AG08395 (cell line): ENCODE measurements around the gene TPPP.

Source experiments
- DNase-seq: peaks from one replicate; pipeline ENCODE4 v3.0.0; 2012; ENCODE audit warnings: mixed read lengths, low spot score

Gene TPPP

DNA sequence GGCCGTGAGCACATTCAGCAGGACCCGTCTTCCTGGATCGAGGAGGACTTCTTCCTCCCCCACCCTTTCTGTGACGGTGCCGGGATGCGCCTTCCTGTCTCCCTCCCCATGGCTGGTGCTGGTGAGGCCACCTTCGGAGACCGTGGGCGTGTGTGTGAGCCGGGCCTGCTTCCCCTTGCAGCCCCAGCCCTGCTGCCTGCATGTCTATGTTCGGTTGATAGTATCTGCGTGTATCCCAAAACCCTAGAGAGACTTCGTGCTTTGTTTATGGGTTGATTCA is 68.3 kb downstream of the TPPP start:
- no peak for DNase-seq

DNA sequence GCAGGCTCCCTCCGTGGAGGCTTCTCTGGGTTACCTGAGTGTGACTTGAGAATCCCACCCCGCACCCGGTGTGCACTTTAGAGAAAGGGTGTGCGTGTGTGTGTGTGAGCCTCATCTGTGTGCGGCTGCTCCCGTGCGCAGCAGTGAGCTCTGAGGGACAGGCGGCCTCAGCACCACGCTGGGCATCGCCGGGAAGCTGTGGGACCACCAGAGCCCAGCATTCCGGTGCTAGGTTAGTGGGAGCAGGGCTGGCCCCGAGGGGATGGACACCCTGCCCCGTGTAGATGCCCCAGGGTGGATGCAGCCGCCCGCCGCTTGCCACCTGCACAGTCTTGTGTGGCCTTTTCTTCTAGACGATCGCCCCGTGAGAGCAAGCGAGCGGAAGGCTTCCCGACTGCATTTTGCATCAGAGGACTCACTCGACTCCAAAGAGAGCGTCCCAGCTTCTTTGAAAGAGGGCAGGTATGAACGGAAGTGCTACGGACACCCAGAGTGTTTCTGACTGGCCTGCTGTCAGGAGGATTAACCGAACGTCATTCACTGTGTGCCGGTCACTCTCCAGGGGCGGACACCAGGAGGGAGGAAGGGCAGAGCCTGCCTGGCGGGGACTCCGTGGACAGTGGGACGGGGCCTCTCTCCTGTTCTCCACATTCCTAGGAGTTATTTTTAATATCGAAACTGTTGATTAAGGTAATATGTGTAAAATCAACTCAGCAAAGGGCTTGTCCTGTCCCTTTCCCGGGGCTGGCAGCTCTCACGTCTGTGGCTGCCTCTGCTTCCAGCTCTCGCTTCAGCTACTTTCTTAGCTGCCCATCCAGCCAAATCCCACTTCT is 68.8 kb downstream of the TPPP start:
- no peak for DNase-seq

DNA sequence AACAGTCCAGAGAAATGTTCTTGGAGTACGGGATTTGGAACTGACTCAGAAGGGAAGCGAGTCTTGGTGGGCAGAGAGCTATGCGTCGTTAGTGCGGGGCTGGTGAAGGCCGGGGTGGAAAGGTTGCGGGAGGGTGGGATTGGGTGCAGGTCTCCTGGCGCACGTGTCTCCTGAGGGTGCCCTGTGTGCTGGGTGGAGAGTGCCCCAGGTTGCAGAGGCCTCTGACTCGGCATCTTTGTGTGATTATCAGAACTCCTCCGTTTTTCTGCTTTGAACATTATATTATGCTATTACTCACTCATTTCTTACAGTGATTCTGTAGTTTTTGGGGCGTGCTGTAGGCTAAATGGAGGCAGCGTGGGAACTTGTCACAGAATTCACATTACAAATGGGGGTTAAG is 69.6 kb downstream of the TPPP start:
- DNase-seq = no peak

DNA sequence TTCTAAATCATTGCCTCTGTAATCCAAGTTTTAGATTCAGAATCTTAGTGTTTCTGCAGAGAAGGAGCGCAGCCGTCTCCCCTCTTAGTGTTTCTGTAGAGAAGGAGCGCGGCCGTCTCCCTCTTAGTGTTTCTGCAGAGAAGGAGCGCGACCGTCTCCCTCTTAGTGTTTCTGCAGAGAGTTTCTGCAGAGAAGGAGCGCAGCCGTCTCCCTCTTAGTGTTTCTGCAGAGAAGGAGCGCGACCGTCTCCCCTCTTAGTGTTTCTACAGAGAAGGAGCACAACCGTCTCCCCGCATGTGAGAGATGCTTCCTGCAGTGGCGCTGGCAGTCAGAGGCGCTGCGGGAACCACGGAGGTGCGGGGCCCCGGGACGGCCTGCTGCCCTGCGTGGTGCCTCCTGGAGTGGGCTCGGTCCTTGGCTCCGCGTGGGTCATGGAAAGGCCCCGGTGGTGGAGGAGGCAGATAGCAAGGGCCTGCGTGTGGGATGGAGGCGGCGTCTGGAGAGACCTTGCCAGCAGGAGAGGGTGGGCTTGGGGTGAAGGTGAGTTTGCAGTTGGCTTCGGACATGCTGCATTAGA is 70.1 kb downstream of the TPPP start:
- DNase-seq = no peak

DNA sequence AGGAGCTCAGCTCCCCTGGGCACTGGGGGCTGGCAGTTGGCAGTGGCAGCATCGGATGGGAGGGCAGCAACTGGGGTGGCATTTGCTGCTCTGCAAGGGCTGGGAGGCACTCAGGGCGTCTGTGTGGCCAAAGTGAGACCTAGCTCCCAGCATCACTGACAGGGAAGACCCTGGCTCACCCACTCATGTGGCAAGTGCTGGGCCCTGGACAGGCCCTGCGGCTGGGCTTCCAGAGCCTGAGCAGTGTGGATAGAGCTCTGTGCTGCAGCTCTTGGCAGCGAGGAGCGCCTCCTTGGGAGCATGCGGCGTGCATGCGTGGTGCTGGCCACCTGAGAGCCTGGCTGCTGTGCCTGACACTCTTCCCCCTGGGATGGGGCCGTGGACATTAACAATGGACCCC is 70.8 kb downstream of the TPPP start:
- no peak for DNase-seq

DNA sequence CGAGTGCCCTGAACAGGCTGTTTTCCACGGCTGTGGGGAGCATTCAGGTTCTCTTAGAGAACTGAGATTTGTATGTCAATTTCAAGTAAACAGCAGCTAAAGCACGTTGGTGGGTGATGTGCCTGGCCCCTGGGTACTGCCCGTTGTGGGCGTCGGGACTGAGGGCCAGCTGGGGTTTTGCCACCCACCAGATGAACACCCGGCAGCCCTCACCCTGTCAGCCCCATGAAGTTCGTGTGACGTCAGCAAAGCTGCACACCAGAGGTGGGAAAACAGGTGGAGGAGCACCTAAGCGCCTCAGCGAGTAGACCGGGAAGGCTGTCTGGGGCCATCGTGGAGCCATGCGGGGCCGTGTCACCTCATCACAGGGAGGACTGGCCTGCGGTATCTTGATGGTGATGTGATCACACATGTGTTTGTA is 71.8 kb downstream of the TPPP start:
- no peak for DNase-seq

DNA sequence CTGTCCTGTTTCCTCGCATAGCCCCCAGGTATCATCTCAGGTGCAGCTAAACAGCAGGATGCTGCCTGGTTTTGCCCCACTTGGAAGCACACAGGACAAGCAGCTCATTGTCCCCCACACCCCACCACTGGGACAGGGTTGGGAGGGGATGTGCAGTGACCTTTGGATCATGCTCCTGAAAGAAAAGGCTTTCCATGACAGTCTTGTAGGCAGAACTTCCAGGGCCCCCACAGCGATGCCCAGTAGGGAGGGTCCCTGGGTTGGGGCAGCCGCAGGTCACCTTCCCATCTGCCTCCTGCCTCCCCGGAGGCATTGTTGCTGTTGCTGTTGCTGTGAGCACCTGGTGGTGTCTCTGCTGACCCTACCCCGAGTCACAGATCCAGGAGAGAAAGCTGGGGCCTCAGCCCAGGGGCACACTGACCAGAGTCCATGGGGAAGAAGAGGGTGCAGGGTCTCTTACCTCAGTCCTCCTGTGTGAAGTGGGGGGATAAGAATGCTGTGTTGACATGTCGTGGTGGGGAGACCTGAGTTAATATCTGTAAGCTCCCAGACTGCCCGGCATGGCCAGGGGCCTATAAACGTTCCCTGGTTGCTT is 72.5 kb downstream of the TPPP start:
- no peak for DNase-seq

DNA sequence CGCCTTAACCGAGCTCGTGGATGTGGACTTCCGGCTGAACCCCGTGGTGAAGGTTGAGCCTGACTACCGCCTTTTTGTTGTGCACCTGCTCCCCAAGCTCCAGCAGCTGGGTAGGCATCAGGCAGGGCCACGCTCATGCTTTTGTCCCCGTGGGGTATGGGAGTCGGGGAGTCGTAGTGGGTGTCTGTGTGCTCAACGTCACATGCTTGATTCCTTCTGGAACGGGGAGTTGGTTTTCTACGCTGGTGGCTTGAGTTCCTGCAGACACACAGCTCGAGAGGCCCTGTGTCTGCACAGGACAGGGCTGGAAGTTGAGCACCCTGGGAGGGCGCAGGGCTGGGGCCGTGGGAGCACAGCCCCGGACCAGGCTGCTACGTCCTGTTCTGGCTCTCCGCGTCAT is 73.0 kb downstream of the TPPP start:
- DNase-seq = no peak

DNA sequence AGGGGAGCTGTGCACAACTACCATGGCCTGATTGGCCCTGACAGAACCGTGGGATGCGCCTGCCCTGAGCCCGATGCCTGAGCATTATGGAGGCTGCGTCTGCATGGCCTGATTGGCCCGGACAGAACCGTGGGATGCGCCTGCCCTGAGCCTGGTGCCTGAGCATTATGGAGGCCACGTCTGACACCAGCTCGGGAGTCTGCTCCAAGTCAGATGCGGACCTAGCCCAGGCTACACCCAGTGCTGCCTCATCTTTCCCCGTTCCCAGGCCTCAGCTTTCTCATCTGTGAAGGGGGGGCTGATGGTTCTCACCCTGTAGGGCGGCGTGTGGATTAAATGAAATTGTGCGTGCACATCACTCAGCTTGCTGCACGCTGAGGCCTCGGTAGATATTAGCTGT is 73.7 kb downstream of the TPPP start:
- no peak for DNase-seq

DNA sequence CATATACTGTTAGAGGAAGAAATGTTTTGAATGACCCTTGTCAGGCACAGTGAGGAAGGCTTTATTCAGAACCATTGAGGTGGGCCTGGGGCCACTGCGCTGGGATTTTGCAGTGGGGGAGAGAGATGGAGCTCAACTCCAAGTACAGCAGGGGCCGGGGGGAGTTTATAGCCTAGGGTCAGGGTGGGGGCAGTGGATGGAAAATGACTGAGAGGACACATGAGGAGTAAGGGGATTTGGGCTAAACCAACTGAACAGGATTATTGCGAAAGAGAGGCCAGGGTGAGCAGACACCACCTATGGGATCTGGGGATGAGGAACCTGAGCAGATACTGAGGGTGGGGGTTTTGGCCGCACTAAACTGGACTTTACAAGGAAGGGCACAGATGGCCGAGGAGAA is 74.7 kb downstream of the TPPP start:
- no peak for DNase-seq

DNA sequence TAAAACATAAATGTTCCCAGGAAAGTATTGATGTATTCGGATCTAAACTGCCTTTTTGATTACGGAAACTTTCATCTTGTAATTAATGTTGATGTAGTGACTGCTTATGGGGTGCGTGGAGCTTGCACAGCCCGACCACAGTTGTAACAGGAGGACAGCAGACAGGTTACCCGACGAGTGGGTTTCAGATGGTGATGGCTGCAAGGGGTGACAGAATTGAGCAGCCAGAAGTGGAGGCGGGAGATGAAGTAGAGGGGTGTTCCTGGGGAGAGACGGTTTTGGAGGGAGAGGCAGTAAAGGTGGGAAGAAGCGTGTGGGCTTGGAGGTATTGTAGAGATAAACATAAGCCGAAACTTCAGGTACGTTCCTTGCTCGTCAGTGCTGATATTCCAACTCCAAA is 75.3 kb downstream of the TPPP start:
- no peak for DNase-seq

DNA sequence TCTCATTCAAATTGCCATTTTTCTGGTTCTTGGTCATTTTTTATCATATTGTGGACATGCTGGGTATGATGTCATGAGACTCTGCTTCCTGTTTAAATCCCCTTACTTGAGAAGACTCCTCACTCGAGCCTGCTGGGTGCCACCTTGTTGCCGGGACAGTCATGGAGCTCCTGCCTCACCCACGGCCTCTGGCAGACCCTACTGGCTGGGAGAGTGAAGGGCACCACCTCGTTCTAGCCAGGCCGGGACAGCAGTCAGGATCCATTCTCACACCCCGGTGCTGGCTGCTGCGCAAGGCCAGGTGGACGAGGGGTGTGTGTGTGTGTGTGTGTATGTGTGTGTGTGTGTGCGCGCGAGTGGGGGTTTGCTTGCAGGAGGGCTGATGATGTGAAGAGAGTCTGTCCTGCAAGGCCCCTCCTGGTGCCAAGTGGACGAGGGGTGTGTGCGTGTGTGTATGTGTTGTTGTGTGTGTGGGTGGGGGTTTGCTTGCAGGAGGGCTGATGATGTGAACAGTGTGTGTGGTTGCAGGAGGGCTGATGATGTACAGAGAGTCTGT is 76.6 kb downstream of the TPPP start:
- no peak for DNase-seq

DNA sequence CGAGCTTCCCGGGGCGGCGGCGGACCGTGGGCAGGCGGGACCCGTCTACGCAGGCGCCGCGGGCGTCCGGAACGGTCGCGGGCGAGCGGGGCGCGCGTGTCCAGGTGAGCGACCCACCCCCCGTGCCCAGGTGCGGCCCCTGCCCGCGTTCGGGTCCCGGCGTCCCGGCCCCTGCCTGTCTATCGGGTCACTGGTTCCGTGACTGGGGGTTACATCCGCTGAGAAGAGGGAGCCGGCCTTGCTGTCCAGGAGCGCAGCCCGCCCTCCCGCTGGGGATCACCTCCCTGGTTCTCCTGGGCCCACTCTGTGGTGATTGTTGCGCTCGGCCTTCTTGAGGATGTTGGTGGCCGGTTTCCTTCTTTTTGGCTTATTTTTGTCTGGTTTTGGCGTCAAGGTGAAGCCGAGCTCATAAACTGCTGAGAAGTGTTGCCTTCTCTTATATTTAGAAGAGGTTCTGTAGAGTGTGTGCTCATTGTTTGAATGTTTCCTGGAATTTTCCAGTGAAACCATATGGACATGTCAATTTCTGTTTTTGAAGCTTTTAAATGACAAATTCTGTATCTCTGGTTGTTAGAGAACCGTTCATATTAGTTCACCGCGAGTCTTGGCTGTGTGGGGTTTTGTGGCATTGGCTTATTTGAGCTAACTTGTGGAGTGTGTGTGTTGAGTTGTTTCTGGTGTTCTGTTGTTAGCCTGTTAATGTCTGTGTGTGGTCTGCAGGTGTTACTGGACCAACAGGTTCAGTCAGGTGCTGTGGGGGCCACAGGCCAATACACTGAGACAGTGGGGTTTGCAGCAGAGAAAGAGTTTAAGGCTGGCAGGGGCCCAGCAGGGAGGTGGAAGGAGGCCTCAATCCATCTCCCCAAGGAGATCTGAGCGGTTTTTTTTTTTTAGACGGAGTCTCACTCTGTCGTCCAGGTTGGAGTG is 80.4 kb downstream of the TPPP start:
- peak; percentile 31 for DNase-seq

DNA sequence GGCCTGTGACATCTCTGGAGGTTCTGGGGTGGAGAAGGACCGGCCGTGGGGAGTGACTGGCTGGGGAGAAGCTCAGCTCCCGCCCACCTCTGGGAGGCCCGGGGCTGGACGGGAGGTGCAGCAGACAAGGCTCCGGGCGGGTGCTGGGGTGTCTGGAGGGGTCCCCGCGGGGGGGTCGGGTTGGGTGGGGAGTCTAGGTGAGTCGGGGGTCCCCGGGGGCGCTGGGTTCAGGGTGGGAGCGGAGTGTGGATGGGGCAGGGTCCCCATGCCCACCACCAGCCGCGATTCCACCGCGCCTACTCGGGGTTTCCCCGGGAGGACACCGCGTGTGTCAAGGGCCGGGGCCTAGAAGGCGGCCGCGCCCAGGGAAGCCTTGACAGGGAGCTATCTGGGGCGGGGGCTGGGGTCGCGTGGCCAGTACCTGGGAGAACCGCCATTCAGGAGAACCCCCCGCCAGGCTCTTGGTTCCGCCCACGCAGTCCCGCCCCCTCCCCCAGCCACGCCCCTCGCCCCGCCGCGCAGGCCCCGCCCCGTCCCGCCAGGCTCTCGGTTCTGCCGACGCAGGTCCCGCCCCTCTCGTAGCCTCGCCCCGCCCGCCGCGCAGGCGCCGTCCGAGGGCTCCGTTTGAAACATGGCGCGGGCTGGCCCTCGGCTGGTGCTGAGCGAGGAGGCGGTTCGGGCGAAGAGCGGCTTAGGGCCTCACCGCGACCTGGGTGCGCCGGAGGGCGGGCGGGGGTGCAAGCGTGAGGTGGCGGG is 81.2 kb downstream of the TPPP start, which contains the start of gene CEP72:
Gene CEP72, plus strand, starts transcription at position 610 of the 756 bp plus-strand sequence. Its CDS starts 22 bp downstream, at position 632.
- peak; percentile 99 for DNase-seq

DNA sequence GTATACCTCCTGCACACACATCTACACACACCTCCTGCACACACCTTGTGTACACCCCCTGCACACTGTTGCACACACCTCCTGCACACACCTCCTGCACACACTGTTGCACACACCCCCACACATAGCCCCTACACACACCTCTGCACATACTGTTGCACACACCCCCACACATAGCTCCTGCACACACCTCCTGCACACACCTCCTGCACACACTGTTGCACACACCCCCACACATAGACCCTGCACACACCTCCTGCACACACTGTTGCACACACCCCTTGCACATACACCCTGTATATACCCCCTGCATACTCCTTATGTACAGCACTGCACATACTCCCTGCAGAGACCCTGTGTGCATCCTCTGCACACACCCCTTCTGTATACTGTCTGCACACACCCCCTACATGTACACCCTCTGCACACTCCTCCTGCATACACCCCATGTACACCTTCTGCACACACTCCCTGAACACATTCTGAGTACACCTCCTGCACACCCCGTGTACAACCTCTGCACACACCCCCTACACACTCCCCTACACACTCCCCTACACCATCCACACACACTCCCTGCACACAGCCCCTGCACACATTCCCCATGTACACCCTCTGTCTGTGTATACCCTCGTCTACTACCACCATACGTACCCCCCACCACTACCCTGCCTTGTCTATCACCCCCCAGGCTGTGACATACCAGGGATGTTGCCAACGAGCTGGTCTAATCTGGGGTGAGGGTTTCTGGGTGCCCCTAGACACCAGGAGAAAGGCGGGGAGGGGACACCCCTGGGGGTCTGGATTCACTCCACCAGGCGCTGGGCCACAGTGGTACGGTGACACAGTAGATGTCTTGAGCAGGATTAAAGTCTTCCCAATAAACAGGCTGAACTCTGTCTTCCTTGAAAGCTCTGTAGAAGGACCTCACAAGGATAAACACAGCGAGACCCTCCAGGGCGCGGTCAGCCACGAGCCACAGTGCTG is 82.1 kb downstream of the TPPP start:
- no peak for DNase-seq

DNA sequence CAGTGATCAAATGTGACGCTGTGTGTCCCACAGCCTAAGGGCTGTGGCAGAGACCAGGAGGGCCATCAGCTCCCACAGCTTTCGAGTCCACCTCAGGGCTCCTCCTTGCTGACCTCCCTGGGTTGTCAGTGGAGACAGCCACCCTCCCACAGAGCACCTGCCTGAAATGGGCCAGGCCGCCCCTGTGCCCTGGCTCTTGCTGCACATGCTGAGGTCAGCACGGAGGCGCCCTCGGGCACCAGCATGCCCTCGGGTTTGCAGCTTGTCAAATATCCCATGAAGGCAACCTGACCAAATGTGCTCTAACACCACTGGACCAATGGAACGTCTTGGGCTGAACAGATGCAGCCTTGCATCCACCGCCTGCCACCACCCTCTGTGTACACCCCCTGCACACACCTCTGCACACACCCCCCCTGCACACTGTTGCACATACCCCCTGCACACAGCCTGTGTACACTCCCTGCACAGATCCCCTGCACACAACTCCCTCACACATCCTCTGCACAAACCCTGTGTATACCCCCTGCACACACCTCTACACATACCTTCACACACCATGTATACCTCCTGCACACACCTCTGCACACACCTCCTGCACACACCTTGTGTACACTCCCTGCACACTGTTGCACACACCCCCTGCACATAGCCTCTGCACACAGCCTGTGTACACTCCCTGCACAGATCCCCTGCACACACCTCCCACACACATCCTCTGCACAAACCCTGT is 83.0 kb downstream of the TPPP start:
- DNase-seq = no peak
